NT2/D1 (cell line): Measurements from ENCODE around the gene HPRT1.

Experiments
- DNase-seq: peaks from one replicate; pipeline ENCODE4 v3.0.0-alpha.2; 2011; ENCODE audit warnings: low read depth, low spot score
- H3K27me3 ChIP-seq: 2 replicates; pipeline ENCODE4 v1.6.0; 2011; ENCODE audit warnings: mild to moderate bottlenecking; ENCODE audit not compliant: insufficient read length, insufficient read depth
- H3K36me3 ChIP-seq: 2 replicates; pipeline ENCODE4 v1.6.1; 2011; ENCODE audit warnings: mild to moderate bottlenecking, low read length, mixed read lengths; ENCODE audit not compliant: insufficient read depth, insufficient read length
- H3K4me1 ChIP-seq: 2 replicates; pipeline ENCODE4 v1.5.1; 2011; ENCODE audit not compliant: insufficient read depth, insufficient read length
- H3K4me3 ChIP-seq: 2 replicates; pipeline ENCODE4 v1.5.1; 2011; ENCODE audit warnings: low read depth; ENCODE audit not compliant: insufficient read length
- H3K9ac ChIP-seq: 2 replicates; pipeline ENCODE4 v1.6.0; 2011; ENCODE audit warnings: low read depth; ENCODE audit not compliant: insufficient read length
- H3K9me3 ChIP-seq: 2 replicates; pipeline ENCODE4 v1.5.1; 2011; ENCODE audit warnings: mild to moderate bottlenecking, low read length; ENCODE audit not compliant: insufficient read depth
- SUZ12 ChIP-seq: IDR thresholded peaks from 2 replicates; pipeline ENCODE4 v1.6.1; 2011; ENCODE audit not compliant: insufficient read length, insufficient read depth; ENCODE audit errors: extremely low read depth
- YY1 ChIP-seq: IDR thresholded peaks from 2 replicates; pipeline ENCODE4 v1.6.1; 2011; ENCODE audit not compliant: insufficient read length, insufficient read depth
- ZNF274 ChIP-seq: IDR thresholded peaks from 2 replicates; pipeline ENCODE4 v1.6.1; 2011; ENCODE audit warnings: mild to moderate bottlenecking, low read depth, low read length

HPRT1 gene

GRCh38 chrX:134542485-134542884 lies 82.5 kb downstream of the HPRT1 start:
- no peaks in the 10 kb centered on the region for H3K27me3 ChIP-seq
- no peak for TF ChIP-seq YY1
- TF ChIP-seq SUZ12 = no peak
- TF ChIP-seq ZNF274 = no peak
- no peaks in the 10 kb centered on the region for H3K4me1 ChIP-seq
- H3K4me3 ChIP-seq = no peak overlapping the region
- no peaks in the 10 kb centered on the region for H3K36me3 ChIP-seq
- no peak overlapping the region for H3K9ac ChIP-seq
- DNase-seq = no peak
- H3K9me3 ChIP-seq = no peaks in the 10 kb centered on the region

GRCh38 chrX:134543288-134543687 lies 83.3 kb downstream of the HPRT1 start:
- H3K36me3 ChIP-seq = no peaks in the 10 kb centered on the region
- no peak for DNase-seq
- H3K9me3 ChIP-seq = no peaks in the 10 kb centered on the region
- TF ChIP-seq ZNF274 (no peak), SUZ12 (no peak), YY1 (no peak)
- H3K4me1 ChIP-seq = no peaks in the 10 kb centered on the region
- no peak overlapping the region for H3K9ac ChIP-seq
- no peak overlapping the region for H3K4me3 ChIP-seq
- H3K27me3 ChIP-seq = no peaks in the 10 kb centered on the region

GRCh38 chrX:134544135-134544512 lies 84.2 kb downstream of the HPRT1 start:
- Histone ChIP-seq H3K9ac (peak overlapping the region; percentile 64), H3K4me3 (peak overlapping the region; percentile 30)
- TF ChIP-seq SUZ12 (no peak), ZNF274 (no peak), YY1 (no peak)

GRCh38 chrX:134544513-134545151 lies 84.7 kb downstream of the HPRT1 start:
- H3K27me3 ChIP-seq = no peaks in the 10 kb centered on the region
- DNase-seq = no peak
- H3K4me3 ChIP-seq = peak overlapping the region; percentile 30
- TF ChIP-seq SUZ12 = no peak
- TF ChIP-seq ZNF274 = no peak
- no peak for TF ChIP-seq YY1
- peak overlapping the region; percentile 64 for H3K9ac ChIP-seq
- no peaks in the 10 kb centered on the region for H3K36me3 ChIP-seq
- no peaks in the 10 kb centered on the region for H3K9me3 ChIP-seq
- no peaks in the 10 kb centered on the region for H3K4me1 ChIP-seq

More at GRCh38 chrX:134544135-134544512, 84.2 kb downstream of the HPRT1 start:
- Histone ChIP-seq H3K27me3 (no peaks in the 10 kb centered on the region), H3K9me3 (no peaks in the 10 kb centered on the region), H3K36me3 (no peaks in the 10 kb centered on the region), H3K4me1 (no peaks in the 10 kb centered on the region)
- no peak for DNase-seq

- Histone ChIP-seq H3K9me3 (no peaks in the 10 kb centered on the region), H3K36me3 (no peaks in the 10 kb centered on the region), H3K27me3 (peaks cover 5% of the 10 kb centered on the region), H3K4me3 (no peak overlapping the region), H3K9ac (no peak overlapping the region), H3K4me1 (no peaks in the 10 kb centered on the region)
- no peak for DNase-seq
- TF ChIP-seq SUZ12 = no peak
- TF ChIP-seq ZNF274 = no peak
Measured at GRCh38 chrX:134545510-134545909, 85.5 kb downstream of the HPRT1 start.

- H3K4me3 ChIP-seq = no peak overlapping the region
- no peaks in the 10 kb centered on the region for H3K4me1 ChIP-seq
- no peaks in the 10 kb centered on the region for H3K36me3 ChIP-seq
- TF ChIP-seq ZNF274 (no peak), SUZ12 (no peak), YY1 (no peak)
- no peak for DNase-seq
- no peak overlapping the region for H3K9ac ChIP-seq
- H3K27me3 ChIP-seq = peaks cover 6% of the 10 kb centered on the region
- H3K9me3 ChIP-seq = no peaks in the 10 kb centered on the region
Measured at GRCh38 chrX:134546187-134546586, 86.2 kb downstream of the HPRT1 start.

GRCh38 chrX:134547047-134547679 lies 87.2 kb downstream of the HPRT1 start:
- no peak for TF ChIP-seq YY1
- Histone ChIP-seq H3K4me3 (no peak overlapping the region), H3K27me3 (peaks cover 11% of the 10 kb centered on the region)

More at GRCh38 chrX:134547047-134547679, 87.2 kb downstream of the HPRT1 start:
- no peaks in the 10 kb centered on the region for H3K36me3 ChIP-seq
- no peaks in the 10 kb centered on the region for H3K9me3 ChIP-seq
- DNase-seq = no peak
- no peak overlapping the region for H3K9ac ChIP-seq
- H3K4me1 ChIP-seq = no peaks in the 10 kb centered on the region
